ENCODE measurements around the gene ITLN1.
"Not testable (repeated sequence)": the region's sequence is repeated elsewhere in the genome, so short reads cannot be mapped to it uniquely, and the experiment has no call there.

ITLN1 gene

GRCh38 chr1:160881264-160881663 lies 3.7 kb downstream of the ITLN1 start:
- not testable (repeated sequence) for H3K9ac ChIP-seq (ENCODE audit: low read depth, low read length); H3K4me3 ChIP-seq (ENCODE audit: low read length); H3K27ac ChIP-seq (ENCODE audit: low read length); H3K9me3 ChIP-seq (ENCODE audit: insufficient read depth, low read depth, low read length); H3K36me3 ChIP-seq (ENCODE audit: insufficient read depth, low read depth, low read length); H3K27me3 ChIP-seq (ENCODE audit: insufficient read depth, low read length); H3K4me1 ChIP-seq (ENCODE audit: insufficient read depth, low read length)

- H3K36me3 ChIP-seq (ENCODE audit: insufficient read depth, low read depth, low read length): no peaks in the 10 kb centered on the region
- H3K9ac ChIP-seq (ENCODE audit: low read depth, low read length): no peak overlapping the region
- no peaks in the 10 kb centered on the region for H3K9me3 ChIP-seq (ENCODE audit: insufficient read depth, low read depth, low read length)
- H3K27me3 ChIP-seq (ENCODE audit: insufficient read depth, low read length): no peaks in the 10 kb centered on the region
- H3K27ac ChIP-seq (ENCODE audit: low read length): no peak overlapping the region
- H3K4me3 ChIP-seq (ENCODE audit: low read length): no peak overlapping the region
- H3K4me1 ChIP-seq (ENCODE audit: insufficient read depth, low read length): no peaks in the 10 kb centered on the region
Observed at GRCh38 chr1:160880216-160880615, 4.8 kb downstream of the ITLN1 start.

DNA sequence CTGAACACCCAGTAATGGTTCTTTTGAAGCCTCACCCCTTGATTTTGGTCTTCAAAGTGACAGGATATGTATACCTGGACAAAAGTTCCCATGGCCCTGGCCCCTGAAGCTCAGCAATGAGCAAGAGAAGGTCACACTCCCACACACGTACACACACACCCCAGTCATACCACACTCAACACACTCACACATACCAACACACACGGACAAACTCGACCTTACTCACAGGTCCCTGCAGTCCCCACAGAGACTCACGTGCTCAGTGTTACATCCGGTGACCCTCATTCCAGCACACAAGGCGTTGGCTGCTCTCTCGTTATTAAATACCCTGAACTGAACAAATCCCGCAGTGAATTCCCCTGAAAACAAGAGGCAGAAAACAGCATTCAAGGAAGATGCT lies 5.9 kb downstream of the ITLN1 start:
- Histone ChIP-seq H3K27me3 (ENCODE audit: insufficient read depth, low read length) (no peaks in the 10 kb centered on the region), H3K9ac (ENCODE audit: low read depth, low read length) (no peak overlapping the region), H3K27ac (ENCODE audit: low read length) (no peak overlapping the region), H3K4me1 (ENCODE audit: insufficient read depth, low read length) (no peaks in the 10 kb centered on the region), H3K36me3 (ENCODE audit: insufficient read depth, low read depth, low read length) (no peaks in the 10 kb centered on the region), H3K9me3 (ENCODE audit: insufficient read depth, low read depth, low read length) (no peaks in the 10 kb centered on the region), H3K4me3 (ENCODE audit: low read length) (no peak overlapping the region)

DNA sequence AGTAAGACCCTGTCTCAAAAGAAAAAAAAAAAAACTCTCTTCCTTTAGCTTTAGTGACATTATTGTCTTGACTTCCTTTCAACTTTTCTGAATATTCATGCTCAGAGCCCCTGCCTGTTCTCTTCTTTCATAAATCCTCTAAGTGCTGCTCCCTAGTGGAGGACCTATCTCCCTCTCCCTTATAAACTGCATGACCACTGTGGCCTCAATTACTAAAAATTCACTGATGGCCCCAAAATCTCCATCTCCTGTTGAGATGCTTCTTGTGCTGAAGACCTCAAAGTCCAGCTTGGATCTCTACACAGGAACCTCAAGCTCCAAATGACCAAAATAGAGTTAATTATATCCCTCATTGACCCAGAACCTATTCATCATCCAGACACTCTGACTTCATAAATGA lies 7.8 kb downstream of the ITLN1 start:
- Histone ChIP-seq H3K9me3 (ENCODE audit: insufficient read depth, low read depth, low read length) (no peaks in the 10 kb centered on the region), H3K4me3 (ENCODE audit: low read length) (no peak overlapping the region), H3K27me3 (ENCODE audit: insufficient read depth, low read length) (no peaks in the 10 kb centered on the region), H3K27ac (ENCODE audit: low read length) (no peak overlapping the region), H3K36me3 (ENCODE audit: insufficient read depth, low read depth, low read length) (no peaks in the 10 kb centered on the region), H3K4me1 (ENCODE audit: insufficient read depth, low read length) (no peaks in the 10 kb centered on the region), H3K9ac (ENCODE audit: low read depth, low read length) (no peak overlapping the region)

- Histone ChIP-seq H3K36me3 (ENCODE audit: insufficient read depth, low read depth, low read length) (no peaks in the 10 kb centered on the region), H3K27ac (ENCODE audit: low read length) (no peak overlapping the region), H3K27me3 (ENCODE audit: insufficient read depth, low read length) (no peaks in the 10 kb centered on the region), H3K4me3 (ENCODE audit: low read length) (no peak overlapping the region), H3K9ac (ENCODE audit: low read depth, low read length) (no peak overlapping the region), H3K9me3 (ENCODE audit: insufficient read depth, low read depth, low read length) (no peaks in the 10 kb centered on the region), H3K4me1 (ENCODE audit: insufficient read depth, low read length) (no peaks in the 10 kb centered on the region)
Observed at GRCh38 chr1:160876311-160876710, 8.7 kb downstream of the ITLN1 start.

DNA sequence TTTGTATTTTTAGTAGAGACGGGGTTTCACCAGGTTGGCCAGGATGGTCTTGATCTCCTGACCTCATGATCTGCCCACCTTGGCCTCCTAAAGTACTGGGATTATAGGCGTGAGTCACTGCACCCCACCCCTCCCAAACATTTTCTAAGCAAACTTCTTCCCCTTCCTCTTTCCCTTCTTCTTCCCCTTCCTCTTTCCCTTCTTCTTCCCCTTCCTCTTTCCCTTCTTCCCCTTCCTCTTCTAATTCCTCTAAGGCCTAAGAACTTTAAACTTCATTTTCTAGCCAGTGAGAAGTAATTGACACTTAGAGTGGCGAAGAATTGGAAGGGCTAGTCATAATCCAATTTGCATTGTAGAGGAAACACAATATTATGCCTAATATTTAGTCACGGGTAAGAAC lies 9.4 kb downstream of the ITLN1 start:
- H3K27me3 ChIP-seq (ENCODE audit: insufficient read depth, low read length); H3K36me3 ChIP-seq (ENCODE audit: insufficient read depth, low read depth, low read length); H3K27ac ChIP-seq (ENCODE audit: low read length); H3K4me3 ChIP-seq (ENCODE audit: low read length); H3K9me3 ChIP-seq (ENCODE audit: insufficient read depth, low read depth, low read length); H3K9ac ChIP-seq (ENCODE audit: low read depth, low read length); H3K4me1 ChIP-seq (ENCODE audit: insufficient read depth, low read length): not testable (repeated sequence)

GRCh38 chr1:160874935-160875334 lies 10.0 kb downstream of the ITLN1 start:
- H3K9ac ChIP-seq (ENCODE audit: low read depth, low read length): no peak overlapping the region
- H3K9me3 ChIP-seq (ENCODE audit: insufficient read depth, low read depth, low read length): no peaks in the 10 kb centered on the region
- H3K27ac ChIP-seq (ENCODE audit: low read length): no peak overlapping the region
- no peak overlapping the region for H3K4me3 ChIP-seq (ENCODE audit: low read length)
- H3K27me3 ChIP-seq (ENCODE audit: insufficient read depth, low read length): no peaks in the 10 kb centered on the region
- H3K4me1 ChIP-seq (ENCODE audit: insufficient read depth, low read length): no peaks in the 10 kb centered on the region
- H3K36me3 ChIP-seq (ENCODE audit: insufficient read depth, low read depth, low read length): no peaks in the 10 kb centered on the region

- Histone ChIP-seq H3K4me3 (ENCODE audit: low read length) (no peak overlapping the region), H3K27me3 (ENCODE audit: insufficient read depth, low read length) (no peaks in the 10 kb centered on the region), H3K9me3 (ENCODE audit: insufficient read depth, low read depth, low read length) (no peaks in the 10 kb centered on the region), H3K4me1 (ENCODE audit: insufficient read depth, low read length) (no peaks in the 10 kb centered on the region), H3K9ac (ENCODE audit: low read depth, low read length) (no peak overlapping the region), H3K27ac (ENCODE audit: low read length) (no peak overlapping the region), H3K36me3 (ENCODE audit: insufficient read depth, low read depth, low read length) (no peaks in the 10 kb centered on the region)
Observed at GRCh38 chr1:160868141-160868540, 16.8 kb downstream of the ITLN1 start.

DNA sequence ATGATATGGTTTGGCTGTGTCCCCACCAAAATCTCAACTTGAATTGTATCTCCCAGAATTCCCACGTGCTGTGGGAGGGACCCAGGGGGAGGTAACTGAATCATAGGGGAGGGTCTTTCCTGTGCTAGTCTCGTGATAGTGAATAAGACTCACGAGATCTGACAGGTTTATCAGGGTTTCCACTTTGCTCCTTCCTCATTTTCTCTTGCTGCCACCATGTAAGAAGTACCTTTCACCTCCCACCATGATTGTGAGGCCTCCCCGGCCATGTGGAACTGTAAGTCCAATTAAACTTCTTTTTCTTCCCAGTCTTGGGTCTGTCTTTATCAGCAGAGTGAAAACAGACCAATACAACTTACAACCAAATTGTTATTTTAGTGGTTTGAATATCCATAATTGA lies 17.3 kb downstream of the ITLN1 start:
- not testable (repeated sequence) for H3K27me3 ChIP-seq (ENCODE audit: insufficient read depth, low read length); H3K9me3 ChIP-seq (ENCODE audit: insufficient read depth, low read depth, low read length); H3K4me3 ChIP-seq (ENCODE audit: low read length); H3K36me3 ChIP-seq (ENCODE audit: insufficient read depth, low read depth, low read length); H3K9ac ChIP-seq (ENCODE audit: low read depth, low read length); H3K27ac ChIP-seq (ENCODE audit: low read length); H3K4me1 ChIP-seq (ENCODE audit: insufficient read depth, low read length)

DNA sequence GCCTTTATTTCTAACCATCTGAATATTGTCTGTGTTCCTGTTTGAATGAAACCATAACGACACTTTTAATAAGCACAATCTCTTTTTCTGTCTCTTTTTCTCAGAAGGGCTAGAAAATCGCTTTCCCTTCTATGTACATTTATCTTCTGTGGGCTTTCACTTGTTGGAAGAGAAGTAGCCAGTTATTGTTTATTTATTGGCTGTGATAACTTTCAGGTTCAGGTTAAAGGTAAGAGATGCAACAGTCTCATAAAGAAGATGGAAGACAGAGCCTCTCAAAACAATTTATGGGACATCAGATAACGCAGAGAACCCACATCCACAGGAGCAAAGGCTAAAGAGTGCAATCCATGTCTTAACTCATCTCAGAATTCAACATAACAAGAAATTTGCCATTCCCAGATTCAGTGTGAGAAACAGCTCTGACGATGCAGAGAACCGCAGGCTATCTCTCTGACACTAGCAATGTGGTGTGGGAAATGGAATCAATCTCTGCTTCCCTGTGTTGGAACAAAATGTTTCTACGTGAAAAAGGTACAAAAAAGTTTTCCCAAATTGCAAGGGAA lies 18.2 kb downstream of the ITLN1 start:
- Histone ChIP-seq H3K4me3 (ENCODE audit: low read length) (no peak overlapping the region), H3K36me3 (ENCODE audit: insufficient read depth, low read depth, low read length) (no peaks in the 10 kb centered on the region), H3K27ac (ENCODE audit: low read length) (no peak overlapping the region), H3K27me3 (ENCODE audit: insufficient read depth, low read length) (no peaks in the 10 kb centered on the region), H3K9ac (ENCODE audit: low read depth, low read length) (no peak overlapping the region), H3K9me3 (ENCODE audit: insufficient read depth, low read depth, low read length) (no peaks in the 10 kb centered on the region), H3K4me1 (ENCODE audit: insufficient read depth, low read length) (no peaks in the 10 kb centered on the region)

GRCh38 chr1:160866001-160866694 lies 18.8 kb downstream of the ITLN1 start:
- Histone ChIP-seq H3K9ac (ENCODE audit: low read depth, low read length) (no peak overlapping the region), H3K36me3 (ENCODE audit: insufficient read depth, low read depth, low read length) (no peaks in the 10 kb centered on the region), H3K27me3 (ENCODE audit: insufficient read depth, low read length) (no peaks in the 10 kb centered on the region), H3K9me3 (ENCODE audit: insufficient read depth, low read depth, low read length) (no peaks in the 10 kb centered on the region), H3K4me3 (ENCODE audit: low read length) (no peak overlapping the region), H3K4me1 (ENCODE audit: insufficient read depth, low read length) (no peaks in the 10 kb centered on the region), H3K27ac (ENCODE audit: low read length) (no peak overlapping the region)

- H3K4me3 ChIP-seq (ENCODE audit: low read length): no peak overlapping the region
- H3K9me3 ChIP-seq (ENCODE audit: insufficient read depth, low read depth, low read length): no peaks in the 10 kb centered on the region
- no peaks in the 10 kb centered on the region for H3K4me1 ChIP-seq (ENCODE audit: insufficient read depth, low read length)
- H3K36me3 ChIP-seq (ENCODE audit: insufficient read depth, low read depth, low read length): no peaks in the 10 kb centered on the region
- H3K27ac ChIP-seq (ENCODE audit: low read length): no peak overlapping the region
- no peak overlapping the region for H3K9ac ChIP-seq (ENCODE audit: low read depth, low read length)
- no peaks in the 10 kb centered on the region for H3K27me3 ChIP-seq (ENCODE audit: insufficient read depth, low read length)
Observed at GRCh38 chr1:160865337-160865736, 19.6 kb downstream of the ITLN1 start.

Data from iPS-20b (cell line).